PC-9 (cell line): Measurements from ENCODE around the gene PLAAT4. TPM values are rescaled to one million over a fixed set of nuclear protein-coding genes. Genes with fewer than 3 reads are reported as not detected.

Experiments used
- BruUV-seq: library from RNA; stranded (reverse); fragments of 400-500 nt; replicated peaks from 2 replicates; lab custom pipeline; 2021; lab: Mats Ljungman, UMichigan
- CTCF ChIA-PET: fragments of 300-600 bp; sonication (Branson Sonifier 250); formaldehyde crosslinking; loops from one replicate; lab custom pipeline; 2022; ENCODE audit warnings: antibody characterized with exemption; lab: Charles Lee
- POLR2A ChIA-PET: fragments of 300-600 bp; sonication (Branson Sonifier 250); formaldehyde crosslinking; loops from one replicate; lab custom pipeline; 2022; ENCODE audit warnings: antibody characterized with exemption; ENCODE audit not compliant: unreplicated experiment; lab: Charles Lee
- DNase-seq, 2 experiments: peaks; one replicate each; pipeline versions ENCODE4 v3.0.0 to v3.0.0-alpha.2; 2015 to 2022; ENCODE audit warnings: mixed read lengths in 1 of 2
- H2AFZ ChIP-seq: fragments of 200-600 bp; sonication (generic); 2 replicates; pipeline ENCODE4 v1.8.1; 2017; ENCODE audit warnings: antibody characterized with exemption
- H3F3A ChIP-seq: fragments of 200-600 bp; sonication (generic); 2 replicates; pipeline ENCODE4 v1.8.1; 2017; ENCODE audit warnings: antibody characterized with exemption, mild to moderate bottlenecking, low read depth; ENCODE audit not compliant: insufficient read depth
- H3K27ac ChIP-seq: fragments of 200-600 bp; sonication (generic); 2 replicates; pipeline ENCODE4 v1.6.1; 2016; ENCODE audit warnings: mixed run types
- H3K27me3 ChIP-seq: fragments of 200-600 bp; sonication (generic); 2 replicates; pipeline ENCODE4 v1.6.1; 2016; ENCODE audit warnings: low read depth, mixed run types; ENCODE audit not compliant: insufficient read depth
- H3K36me3 ChIP-seq: fragments of 200-600 bp; sonication (generic); 2 replicates; pipeline ENCODE4 v1.6.1; 2016; ENCODE audit warnings: low read depth, mixed run types
- H3K4me1 ChIP-seq: fragments of 200-600 bp; sonication (generic); replicated peaks from 2 replicates; pipeline ENCODE4 v1.6.1; 2016; ENCODE audit warnings: mixed run types; ENCODE audit not compliant: insufficient read depth
- H3K4me2 ChIP-seq: fragments of 200-600 bp; sonication (generic); 2 replicates; pipeline ENCODE4 v1.6.1; 2017; ENCODE audit warnings: mixed run types
- H3K4me3 ChIP-seq: fragments of 200-600 bp; sonication (generic); 2 replicates; pipeline ENCODE4 v1.6.1; 2016; ENCODE audit warnings: mixed run types
- H3K79me2 ChIP-seq: fragments of 200-600 bp; sonication (generic); 2 replicates; pipeline ENCODE4 v1.6.1; 2017; ENCODE audit warnings: low read depth, mixed run types
- H3K9me2 ChIP-seq: fragments of 200-600 bp; sonication (generic); 2 replicates; pipeline ENCODE4 v1.8.1; 2017; ENCODE audit warnings: mild to moderate bottlenecking; ENCODE audit not compliant: insufficient read depth
- H3K9me3 ChIP-seq: fragments of 200-600 bp; sonication (generic); 2 replicates; pipeline ENCODE4 v1.8.1; 2016; ENCODE audit warnings: low read depth; ENCODE audit not compliant: insufficient read depth
- H4K20me1 ChIP-seq: fragments of 200-600 bp; sonication (generic); 2 replicates; pipeline ENCODE4 v1.8.1; 2017; ENCODE audit not compliant: insufficient read depth
- EZH2 ChIP-seq: fragments of 200-600 bp; sonication (generic); IDR thresholded peaks from 2 replicates; pipeline ENCODE4 v1.8.0; 2017; ENCODE audit warnings: antibody characterized with exemption, low read depth
- intact Hi-C: fragments of 100-400 bp; cut with micrococcal nuclease; formaldehyde crosslinking; loops from one replicate; pipeline ENCODE4 v1.10.0; 2022; ENCODE audit not compliant: unreplicated experiment
- total RNA-seq: library from RNA; stranded (reverse); gene quantifications from 2 replicates; pipeline ENCODE4 v1.2.3, GENCODE V29; 2021
- TF ChIP-seq, protein P1 (sequence below): fragments of 200-600 bp; sonication (generic); conservative IDR thresholded peaks from 2 replicates; pipeline ENCODE4 v1.6.1; 2017; ENCODE audit warnings: mixed run types, antibody characterized with exemption, mild to moderate bottlenecking, moderate library complexity

The PLAAT4 gene
- total RNA-seq, 1 experiment from 2014 or later, result 64.6 TPM

DNA sequence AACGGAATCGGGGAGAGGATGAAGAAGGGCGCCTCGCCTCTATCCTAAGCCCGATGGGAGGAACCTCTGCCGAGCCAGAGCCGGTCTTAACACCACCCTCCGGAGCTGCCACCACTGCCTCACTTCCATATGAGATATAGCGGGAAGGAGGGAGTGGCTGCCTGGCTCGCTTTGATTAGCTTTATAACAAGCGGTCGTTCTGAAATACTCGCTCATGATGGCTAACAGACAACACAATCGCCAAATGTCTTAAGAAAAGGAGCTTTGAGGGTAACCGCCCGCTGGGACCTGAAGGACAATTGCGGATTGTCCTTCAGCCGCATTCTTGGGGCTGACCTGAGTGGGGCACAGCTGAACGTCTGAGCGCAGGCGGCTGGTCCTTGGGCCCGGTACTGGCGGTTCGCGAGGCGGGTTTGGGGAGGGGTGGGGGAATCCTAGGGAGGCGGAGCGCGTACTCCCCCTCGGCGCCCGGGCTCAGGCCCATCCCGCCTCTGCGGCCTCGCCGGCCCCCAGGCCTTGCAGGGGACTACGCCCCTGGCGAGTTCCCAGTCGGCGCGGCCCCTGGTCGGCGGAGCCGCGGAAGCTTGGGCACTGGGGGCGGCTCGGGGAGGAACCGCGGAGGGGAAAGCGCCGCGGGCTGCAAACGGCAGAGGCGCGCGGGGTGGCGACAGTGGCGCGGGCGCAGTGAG lies 45.9 kb upstream of the PLAAT4 start, which contains the start of gene PLAAT5:
Gene PLAAT5 (minus strand): TSS at position 617 of the 689 bp plus-strand sequence. CDS start 133 bp downstream, at position 484.
- no TSS peak for BruUV-seq
- Histone ChIP-seq H3K36me3 (no peaks in the 10 kb centered on the region), H3K27ac (no peak within 1 kb of the TSS), H3K9me2 (no peaks in the 10 kb centered on the region), H3K4me2 (no peak within 1 kb of the TSS), H3K4me1 (no peaks in the 10 kb centered on the region), H3K4me3 (no peak within 1 kb of the TSS), H3K9me3 (peaks cover 2% of the 10 kb centered on the region; the same call in 1 of the 2 replicates), H3K27me3 (no peaks in the 10 kb centered on the region), H3K79me2 (no peaks in the 10 kb centered on the region), H3F3A (no peaks in the 10 kb centered on the region), H2AFZ (no peak within 1 kb of the TSS), H4K20me1 (no peaks in the 10 kb centered on the region)
- TF ChIP-seq, protein P1, sequence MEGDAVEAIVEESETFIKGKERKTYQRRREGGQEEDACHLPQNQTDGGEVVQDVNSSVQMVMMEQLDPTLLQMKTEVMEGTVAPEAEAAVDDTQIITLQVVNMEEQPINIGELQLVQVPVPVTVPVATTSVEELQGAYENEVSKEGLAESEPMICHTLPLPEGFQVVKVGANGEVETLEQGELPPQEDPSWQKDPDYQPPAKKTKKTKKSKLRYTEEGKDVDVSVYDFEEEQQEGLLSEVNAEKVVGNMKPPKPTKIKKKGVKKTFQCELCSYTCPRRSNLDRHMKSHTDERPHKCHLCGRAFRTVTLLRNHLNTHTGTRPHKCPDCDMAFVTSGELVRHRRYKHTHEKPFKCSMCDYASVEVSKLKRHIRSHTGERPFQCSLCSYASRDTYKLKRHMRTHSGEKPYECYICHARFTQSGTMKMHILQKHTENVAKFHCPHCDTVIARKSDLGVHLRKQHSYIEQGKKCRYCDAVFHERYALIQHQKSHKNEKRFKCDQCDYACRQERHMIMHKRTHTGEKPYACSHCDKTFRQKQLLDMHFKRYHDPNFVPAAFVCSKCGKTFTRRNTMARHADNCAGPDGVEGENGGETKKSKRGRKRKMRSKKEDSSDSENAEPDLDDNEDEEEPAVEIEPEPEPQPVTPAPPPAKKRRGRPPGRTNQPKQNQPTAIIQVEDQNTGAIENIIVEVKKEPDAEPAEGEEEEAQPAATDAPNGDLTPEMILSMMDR, result no peak
- no peak for TF ChIP-seq EZH2
- intact Hi-C loops, result no loop called here
- POLR2A ChIA-PET, result interaction anchor here (0.7 kb wide), 1 partner anchor 554 kb away, joined by 8 read pairs; no protein-coding TSS in a partner anchor
- no peak for DNase-seq
- CTCF ChIA-PET, result no interaction called here

DNA sequence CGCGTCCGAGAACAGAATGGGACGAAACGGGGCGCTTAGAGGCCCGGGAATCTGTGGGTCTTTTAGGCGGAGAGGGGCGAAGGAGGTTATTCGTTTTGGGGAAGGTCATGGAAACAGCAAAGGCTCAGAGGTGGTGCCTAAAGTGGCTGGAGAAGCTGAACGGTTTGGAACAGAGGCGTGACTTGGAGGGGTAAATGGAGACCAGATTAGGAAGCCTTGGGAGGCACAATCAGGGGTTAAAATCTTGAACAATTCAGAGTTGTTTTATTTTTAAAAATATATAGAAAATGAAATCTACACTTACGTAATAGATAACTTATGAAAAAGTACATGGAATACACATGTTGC lies 45.4 kb upstream of the PLAAT4 start:
- TF ChIP-seq EZH2, result no peak
- TF ChIP-seq, protein P1, result no peak
- no peaks in the 10 kb centered on the region for H3K9me2 ChIP-seq
- H3K4me2 ChIP-seq, result no peak overlapping the region
- no peaks in the 10 kb centered on the region; the same call in 1 of the 2 replicates for H3K9me3 ChIP-seq
- no peaks in the 10 kb centered on the region for H3F3A ChIP-seq
- intact Hi-C loops, result no loop called here
- ChIA-PET CTCF (interaction anchor here (0.7 kb wide), 1 partner anchor 131 kb away, joined by 13 read pairs; no protein-coding TSS in a partner anchor), POLR2A (interaction anchor here (0.6 kb wide), 1 partner anchor 131 kb away, joined by 4 read pairs; no protein-coding TSS in a partner anchor)
- no TSS peak for BruUV-seq
- no peaks in the 10 kb centered on the region for H3K4me1 ChIP-seq
- H3K4me3 ChIP-seq, result no peak overlapping the region
- H3K27ac ChIP-seq, result no peak overlapping the region
- no peak overlapping the region for H2AFZ ChIP-seq
- H3K27me3 ChIP-seq, result no peaks in the 10 kb centered on the region
- no peak for DNase-seq
- H3K36me3 ChIP-seq, result no peaks in the 10 kb centered on the region
- H3K79me2 ChIP-seq, result no peaks in the 10 kb centered on the region
- H4K20me1 ChIP-seq, result no peaks in the 10 kb centered on the region

DNA sequence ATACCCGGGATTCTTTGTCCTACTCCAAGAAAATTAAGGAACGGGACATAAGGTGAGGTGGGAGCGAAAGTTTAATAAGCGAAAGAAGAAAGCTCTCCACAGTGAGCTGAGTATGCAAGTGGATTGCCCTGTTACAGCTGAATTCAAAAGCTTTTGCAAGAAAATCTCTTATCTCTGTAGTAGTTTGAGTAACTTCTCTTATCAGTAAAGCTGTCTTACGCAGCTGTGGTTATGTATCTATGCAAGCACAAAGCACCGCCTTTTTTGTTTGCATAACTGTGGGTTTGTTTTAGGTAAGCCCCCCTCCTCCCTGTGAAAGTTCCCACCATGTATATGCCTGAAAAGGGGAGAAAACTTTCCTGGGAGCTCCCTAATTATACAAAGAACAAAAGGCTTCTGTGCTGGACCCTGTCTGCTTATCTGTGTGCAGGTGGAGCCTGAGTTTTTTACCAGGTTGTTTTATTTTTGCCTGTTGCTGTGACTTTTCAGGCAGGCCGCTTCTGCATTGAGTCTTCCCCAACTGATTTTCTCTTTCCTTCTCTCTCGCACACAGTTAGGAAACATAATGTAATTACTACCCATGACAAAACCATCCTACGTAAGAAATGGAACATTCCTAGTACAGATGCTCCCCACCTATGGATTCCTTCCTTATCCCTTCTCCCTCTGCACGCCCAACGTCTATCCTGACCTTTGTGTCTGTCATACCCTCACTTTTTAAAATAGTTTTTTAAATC lies 44.8 kb upstream of the PLAAT4 start:
- TF ChIP-seq, protein P1, result no peak
- TF ChIP-seq EZH2, result no peak
- no peak overlapping the region for H2AFZ ChIP-seq
- H4K20me1 ChIP-seq, result no peaks in the 10 kb centered on the region
- no peaks in the 10 kb centered on the region for H3K4me1 ChIP-seq
- no peak for DNase-seq
- intact Hi-C loops, result no loop called here
- H3K9me3 ChIP-seq, result no peaks in the 10 kb centered on the region; the same call in 1 of the 2 replicates
- H3K4me3 ChIP-seq, result no peak overlapping the region
- no peak overlapping the region for H3K27ac ChIP-seq
- no peak overlapping the region for H3K4me2 ChIP-seq
- no peaks in the 10 kb centered on the region for H3K9me2 ChIP-seq
- no peaks in the 10 kb centered on the region for H3K36me3 ChIP-seq
- no peaks in the 10 kb centered on the region for H3K27me3 ChIP-seq
- H3K79me2 ChIP-seq, result no peaks in the 10 kb centered on the region
- ChIA-PET POLR2A (interaction anchor here (0.6 kb wide), 1 partner anchor 130 kb away, joined by 4 read pairs; no protein-coding TSS in a partner anchor), CTCF (interaction anchor here (0.7 kb wide), 1 partner anchor 131 kb away, joined by 13 read pairs; no protein-coding TSS in a partner anchor)
- no peaks in the 10 kb centered on the region for H3F3A ChIP-seq
- BruUV-seq, result no TSS peak
